Kidney epithelial cell (primary cell): Measurements from ENCODE around the gene SLC4A3. TPM values are rescaled to one million over a fixed set of nuclear protein-coding genes. Genes with fewer than 3 reads are reported as not detected.
A peak's percentile ranks its signal among the peaks of the same experiment; 100 is the strongest.
"Not testable (repeated sequence)": the region's sequence is repeated elsewhere in the genome, so short reads cannot be mapped to it uniquely, and the experiment has no call there.

ENCODE experiments used
- DNase-seq: peaks from one replicate; pipeline ENCODE4 v3.0.0-alpha.2; 2010; ENCODE audit warnings: low read depth
- H3K27me3 ChIP-seq: 2 replicates; pipeline ENCODE4 v1.6.0; 2011; ENCODE audit warnings: low read length; ENCODE audit not compliant: control insufficient read depth, insufficient read depth
- H3K36me3 ChIP-seq: 2 replicates; pipeline ENCODE4 v1.5.1; 2011; ENCODE audit warnings: low read length; ENCODE audit not compliant: control insufficient read depth, insufficient read depth
- H3K4me3 ChIP-seq: 2 replicates; pipeline ENCODE4 v1.5.1; 2011; ENCODE audit warnings: low read depth, mild to moderate bottlenecking, control low read depth, low read length
- CTCF ChIP-seq: IDR thresholded peaks from 2 replicates; pipeline ENCODE4 v1.5.1; 2011; ENCODE audit warnings: mild to moderate bottlenecking, moderate library complexity, low read length, control low read depth, inconsistent platforms; ENCODE audit not compliant: insufficient read depth, poor library complexity, severe bottlenecking
- total RNA-seq: library from RNA; depleted of rRNA; stranded (reverse); fragments of >200 nt; gene quantifications from 2 replicates; pipeline ENCODE4 v1.2.3, GENCODE V29; 2015

SLC4A3 gene
- total RNA-seq, 1 donor from 2014 or later: 11.6 TPM

GRCh38 chr2:219644801-219645480 is 17.5 kb downstream of the SLC4A3 start:
- no peak overlapping the region for H3K4me3 ChIP-seq
- H3K27me3 ChIP-seq: no peaks in the 10 kb centered on the region

GRCh38 chr2:219645631-219646527 is 18.4 kb downstream of the SLC4A3 start:
- no peak for TF ChIP-seq CTCF
- peak; percentile 47 for DNase-seq
- H3K36me3 ChIP-seq: no peaks in the 10 kb centered on the region
- no peaks in the 10 kb centered on the region for H3K27me3 ChIP-seq
- H3K4me3 ChIP-seq: no peak overlapping the region

More at GRCh38 chr2:219644801-219645480, 17.5 kb downstream of the SLC4A3 start:
- no peaks in the 10 kb centered on the region for H3K36me3 ChIP-seq
- no peak for TF ChIP-seq CTCF
- no peak for DNase-seq

- no peaks in the 10 kb centered on the region for H3K27me3 ChIP-seq
- no peaks in the 10 kb centered on the region for H3K36me3 ChIP-seq
- H3K4me3 ChIP-seq: no peak overlapping the region
- DNase-seq: no peak
- TF ChIP-seq CTCF: no peak
These were observed 20.7 kb downstream of the SLC4A3 start for GRCh38 chr2:219648176-219648575.

GRCh38 chr2:219648963-219649362 is 21.5 kb downstream of the SLC4A3 start:
- Histone ChIP-seq H3K36me3 (no peaks in the 10 kb centered on the region), H3K4me3 (no peak overlapping the region), H3K27me3 (no peaks in the 10 kb centered on the region)
- DNase-seq: no peak
- TF ChIP-seq CTCF: no peak

GRCh38 chr2:219650426-219651248 is 23.2 kb downstream of the SLC4A3 start:
- H3K27me3 ChIP-seq: no peaks in the 10 kb centered on the region
- TF ChIP-seq CTCF: no peak
- no peak overlapping the region for H3K4me3 ChIP-seq
- DNase-seq: no peak
- H3K36me3 ChIP-seq: no peaks in the 10 kb centered on the region

GRCh38 chr2:219651656-219652055 is 24.2 kb downstream of the SLC4A3 start:
- H3K27me3 ChIP-seq, H3K4me3 ChIP-seq, H3K36me3 ChIP-seq, DNase-seq: not testable (repeated sequence)
